Astrocyte (in vitro differentiated cells and primary cell): ENCODE measurements around the gene EMC10.
"Not testable (repeated sequence)": the region's sequence is repeated elsewhere in the genome, so short reads cannot be mapped to it uniquely, and the experiment has no call there.

Experiments used
- CTCF ChIP-seq: IDR thresholded peaks from 2 replicates; pipeline ENCODE4 v1.5.1; 2011; ENCODE audit warnings: low read depth, mild to moderate bottlenecking, inconsistent platforms, low read length, moderate library complexity; ENCODE audit not compliant: insufficient read depth
- EZH2 ChIP-seq: IDR thresholded peaks from 2 replicates; pipeline ENCODE4 v1.6.1; 2012; ENCODE audit warnings: mild to moderate bottlenecking, low read length, inconsistent platforms; ENCODE audit not compliant: insufficient read depth

- TF ChIP-seq CTCF, EZH2: not testable (repeated sequence)
Measured at GRCh38 chr19:50528052-50528451, 51.7 kb downstream of the EMC10 start.
